K562 (cell line): Measurements from ENCODE around the gene TRAPPC4. TPM values are rescaled to one million over a fixed set of nuclear protein-coding genes. Genes with fewer than 3 reads are reported as not detected.

ENCODE experiments used
- BACH1 ChIP-seq: fragments of 200-800 bp; sonication (Bioruptor generic); IDR thresholded peaks from 2 replicates; pipeline ENCODE4 v1.6.1; 2016; ENCODE audit warnings: missing genetic modification characterization, missing compliant biosample characterization
- CBX2 ChIP-seq: fragments of 200-600 bp; sonication (generic); IDR thresholded peaks from one replicate; pipeline ENCODE4 v1.6.1; 2012; ENCODE audit warnings: mild to moderate bottlenecking, low read length, inconsistent platforms; ENCODE audit not compliant: insufficient read depth, poor library complexity, severe bottlenecking
- E2F1 ChIP-seq: sonication (generic); formaldehyde crosslinking; IDR thresholded peaks from 2 replicates; pipeline ENCODE4 v1.8.1; 2023; ENCODE audit warnings: mild to moderate bottlenecking, missing genetic modification reagents, moderate library complexity
- GATA2 ChIP-seq: sonication (generic); formaldehyde crosslinking; IDR thresholded peaks from 2 replicates; pipeline ENCODE4 v1.4.0; 2020; ENCODE audit warnings: mild to moderate bottlenecking, missing genetic modification reagents
- HIVEP1 ChIP-seq: fragments of 250-450 bp; sonication (Bioruptor Pico); IDR thresholded peaks from 2 replicates; pipeline ENCODE4 v1.4.0; 2020; ENCODE audit warnings: mild to moderate bottlenecking
- HNRNPL ChIP-seq: fragments of 200-400 bp; formaldehyde crosslinking; IDR thresholded peaks from 2 replicates; pipeline ENCODE4 v1.6.1; 2017; ENCODE audit warnings: low read depth, mild to moderate bottlenecking, low read length
- HOXB6 ChIP-seq: fragments of 250-450 bp; sonication (Bioruptor Pico); IDR thresholded peaks from 2 replicates; pipeline ENCODE4 v1.5.1; 2022; ENCODE audit warnings: mild to moderate bottlenecking, borderline replicate concordance
- TAF9B ChIP-seq: fragments of 450-650 bp; IDR thresholded peaks from 2 replicates; pipeline ENCODE4 v1.6.1; 2018; ENCODE audit warnings: mild to moderate bottlenecking; ENCODE audit not compliant: partially characterized antibody
- TGIF2 ChIP-seq: sonication (generic); formaldehyde crosslinking; IDR thresholded peaks from 2 replicates; pipeline ENCODE4 v1.8.1; 2022; ENCODE audit warnings: mild to moderate bottlenecking, missing genetic modification reagents, moderate library complexity
- THRA ChIP-seq: fragments of 450-650 bp; IDR thresholded peaks from 2 replicates; pipeline ENCODE4 v1.6.1; 2017; ENCODE audit warnings: mild to moderate bottlenecking, moderate library complexity
- XRCC5 ChIP-seq: fragments of 200-400 bp; formaldehyde crosslinking; IDR thresholded peaks from 2 replicates; pipeline ENCODE4 v1.6.1; 2017; ENCODE audit warnings: low read depth, mild to moderate bottlenecking, low read length
- ZFP91 ChIP-seq: sonication (generic); formaldehyde crosslinking; IDR thresholded peaks from 2 replicates; pipeline ENCODE4 v1.8.0; 2022; ENCODE audit warnings: mild to moderate bottlenecking, missing genetic modification reagents
- ZNF316 ChIP-seq: fragments of 450-650 bp; IDR thresholded peaks from 2 replicates; pipeline ENCODE4 v1.6.1; 2016
- ZNF830 ChIP-seq: fragments of 250-450 bp; sonication (Bioruptor Pico); IDR thresholded peaks from 2 replicates; pipeline ENCODE4 v1.5.0; 2021; ENCODE audit warnings: mild to moderate bottlenecking
- polyA plus RNA-seq, 8 experiments: library from polyadenylated mRNA; depleted of rRNA in 4 of 8; stranded (reverse) in 5 of 8; unstranded in 3 of 8; fragments of >200 nt; fragmentation: Nextera tagmentation in 2 of 8; fragmentation: Illumina TruSeq in 1 of 8; extraction: Ambion mirVana in 2 of 8; extraction: Trizol in 1 of 8; gene quantifications; 2 replicates each; pipeline versions ENCODE4 v1.2.1 to v1.2.3, GENCODE V29; 2011 to 2014; ENCODE audit warnings: inconsistent platforms in 1 of 8, missing spikeins in 1 of 8
- total RNA-seq, 7 experiments: library from RNA; depleted of rRNA in 6 of 7; stranded (reverse); fragments of >200 nt in 6 of 7; fragmentation: Illumina TruSeq in 2 of 7; extraction: Trizol in 2 of 7; gene quantifications; 2 replicates each; pipeline versions ENCODE4 v1.2.1 to v1.2.3, GENCODE V29; 2011 to 2021; ENCODE audit warnings: low replicate concordance in 1 of 7
- TF ChIP-seq, protein P1 (sequence below): fragments of 250-450 bp; sonication (Bioruptor Pico); IDR thresholded peaks from 2 replicates; pipeline ENCODE4 v1.5.0; 2021; ENCODE audit warnings: mild to moderate bottlenecking, borderline replicate concordance
- TF ChIP-seq, protein P2 (sequence below), 2 experiments: fragments of 250-450 bp in 1 of 2; fragments of 450-650 bp in 1 of 2; sonication (Bioruptor Pico) in 1 of 2; IDR thresholded peaks; 2 replicates each; pipeline versions ENCODE4 v1.6.1 to v1.8.0; 2016 to 2021; ENCODE audit warnings: mild to moderate bottlenecking in 2 of 2, moderate library complexity in 2 of 2, missing compliant biosample characterization in 1 of 2, missing genetic modification characterization in 1 of 2
- TF ChIP-seq, protein P3 (sequence below): fragments of 450-650 bp; IDR thresholded peaks from 2 replicates; pipeline ENCODE4 v1.6.1; 2016; ENCODE audit warnings: borderline replicate concordance

TRAPPC4 gene
- total and polyA plus RNA-seq, 9 of the 15 experiments (the other 6 are each of a cell fraction or from before 2014, with no cell fraction given), result 121 to 524 (median 142) TPM

DNA sequence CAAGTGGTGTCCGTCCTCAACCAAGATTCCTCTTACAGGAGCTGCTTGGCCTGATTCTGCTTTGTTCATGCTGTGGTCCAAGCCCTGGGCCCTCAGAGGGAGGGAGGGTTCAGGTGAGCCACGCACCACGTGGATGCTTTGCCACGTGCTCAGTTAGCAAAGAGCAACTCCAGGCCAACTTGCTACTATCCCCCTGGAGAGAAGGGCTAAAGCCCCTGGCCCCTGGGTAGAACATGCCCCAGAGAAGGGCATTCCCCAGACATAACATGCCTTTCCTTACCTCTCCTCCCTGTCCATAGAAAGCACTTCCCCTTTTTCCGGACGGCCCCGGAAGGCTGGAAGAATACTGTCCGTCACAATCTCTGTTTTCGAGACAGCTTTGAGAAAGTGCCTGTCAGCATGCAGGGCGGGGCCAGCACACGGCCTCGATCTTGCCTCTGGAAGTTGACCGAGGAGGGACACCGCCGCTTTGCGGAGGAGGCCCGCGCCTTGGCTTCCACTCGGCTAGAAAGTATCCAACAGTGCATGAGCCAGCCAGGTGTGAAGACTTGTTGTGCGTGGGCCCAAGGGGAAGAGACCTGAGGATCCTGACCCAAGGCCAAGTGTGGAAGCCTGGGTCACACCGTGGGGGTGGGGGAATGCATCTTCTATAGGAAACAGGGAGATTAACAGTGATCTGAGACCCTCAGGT lies 38.2 kb upstream of the TRAPPC4 start (continued):
- TF ChIP-seq, protein P1, sequence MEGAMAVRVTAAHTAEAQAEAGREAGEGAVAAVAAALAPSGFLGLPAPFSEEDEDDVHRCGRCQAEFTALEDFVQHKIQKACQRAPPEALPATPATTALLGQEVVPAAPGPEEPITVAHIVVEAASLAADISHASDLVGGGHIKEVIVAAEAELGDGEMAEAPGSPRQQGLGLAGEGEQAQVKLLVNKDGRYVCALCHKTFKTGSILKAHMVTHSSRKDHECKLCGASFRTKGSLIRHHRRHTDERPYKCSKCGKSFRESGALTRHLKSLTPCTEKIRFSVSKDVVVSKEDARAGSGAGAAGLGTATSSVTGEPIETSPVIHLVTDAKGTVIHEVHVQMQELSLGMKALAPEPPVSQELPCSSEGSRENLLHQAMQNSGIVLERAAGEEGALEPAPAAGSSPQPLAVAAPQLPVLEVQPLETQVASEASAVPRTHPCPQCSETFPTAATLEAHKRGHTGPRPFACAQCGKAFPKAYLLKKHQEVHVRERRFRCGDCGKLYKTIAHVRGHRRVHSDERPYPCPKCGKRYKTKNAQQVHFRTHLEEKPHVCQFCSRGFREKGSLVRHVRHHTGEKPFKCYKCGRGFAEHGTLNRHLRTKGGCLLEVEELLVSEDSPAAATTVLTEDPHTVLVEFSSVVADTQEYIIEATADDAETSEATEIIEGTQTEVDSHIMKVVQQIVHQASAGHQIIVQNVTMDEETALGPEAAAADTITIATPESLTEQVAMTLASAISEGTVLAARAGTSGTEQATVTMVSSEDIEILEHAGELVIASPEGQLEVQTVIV (CRISPR knock-in tag), result no peak
- TF ChIP-seq BACH1 (tag) (no peak), HOXB6 (CRISPR knock-in tag) (peak; percentile 66; the same call in 1 of the 2 replicates), GATA2 (CRISPR knock-in tag) (no peak), HIVEP1 (CRISPR knock-in tag) (no peak), ZNF830 (CRISPR knock-in tag) (no peak), THRA (no peak), HNRNPL (no peak), TAF9B (no peak), CBX2 (no peak), XRCC5 (no peak), TGIF2 (no peak), ZNF316 (peak; percentile 82), ZFP91 (CRISPR knock-in tag) (no peak), E2F1 (no peak)
- TF ChIP-seq, protein P2, sequence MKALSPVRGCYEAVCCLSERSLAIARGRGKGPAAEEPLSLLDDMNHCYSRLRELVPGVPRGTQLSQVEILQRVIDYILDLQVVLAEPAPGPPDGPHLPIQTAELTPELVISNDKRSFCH (CRISPR knock-in tag; IDR thresholded peaks at IDR 0.05), result no peak
- TF ChIP-seq, protein P2 (tag; IDR thresholded peaks at IDR 0.05), result peak; percentile 42; the same call in 1 of the 2 replicates
- TF ChIP-seq, protein P3, sequence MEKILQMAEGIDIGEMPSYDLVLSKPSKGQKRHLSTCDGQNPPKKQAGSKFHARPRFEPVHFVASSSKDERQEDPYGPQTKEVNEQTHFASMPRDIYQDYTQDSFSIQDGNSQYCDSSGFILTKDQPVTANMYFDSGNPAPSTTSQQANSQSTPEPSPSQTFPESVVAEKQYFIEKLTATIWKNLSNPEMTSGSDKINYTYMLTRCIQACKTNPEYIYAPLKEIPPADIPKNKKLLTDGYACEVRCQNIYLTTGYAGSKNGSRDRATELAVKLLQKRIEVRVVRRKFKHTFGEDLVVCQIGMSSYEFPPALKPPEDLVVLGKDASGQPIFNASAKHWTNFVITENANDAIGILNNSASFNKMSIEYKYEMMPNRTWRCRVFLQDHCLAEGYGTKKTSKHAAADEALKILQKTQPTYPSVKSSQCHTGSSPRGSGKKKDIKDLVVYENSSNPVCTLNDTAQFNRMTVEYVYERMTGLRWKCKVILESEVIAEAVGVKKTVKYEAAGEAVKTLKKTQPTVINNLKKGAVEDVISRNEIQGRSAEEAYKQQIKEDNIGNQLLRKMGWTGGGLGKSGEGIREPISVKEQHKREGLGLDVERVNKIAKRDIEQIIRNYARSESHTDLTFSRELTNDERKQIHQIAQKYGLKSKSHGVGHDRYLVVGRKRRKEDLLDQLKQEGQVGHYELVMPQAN, result peak; percentile 88
